GM12801 (cell line): ENCODE data around the gene TRMT5.

Experiments used
- TF ChIP-seq, protein P1 (sequence below): IDR thresholded peaks from one replicate; pipeline ENCODE4 v1.5.1; 2011; ENCODE audit warnings: control low read depth; ENCODE audit not compliant: insufficient read length; ENCODE audit errors: extremely low read depth

Gene TRMT5

DNA sequence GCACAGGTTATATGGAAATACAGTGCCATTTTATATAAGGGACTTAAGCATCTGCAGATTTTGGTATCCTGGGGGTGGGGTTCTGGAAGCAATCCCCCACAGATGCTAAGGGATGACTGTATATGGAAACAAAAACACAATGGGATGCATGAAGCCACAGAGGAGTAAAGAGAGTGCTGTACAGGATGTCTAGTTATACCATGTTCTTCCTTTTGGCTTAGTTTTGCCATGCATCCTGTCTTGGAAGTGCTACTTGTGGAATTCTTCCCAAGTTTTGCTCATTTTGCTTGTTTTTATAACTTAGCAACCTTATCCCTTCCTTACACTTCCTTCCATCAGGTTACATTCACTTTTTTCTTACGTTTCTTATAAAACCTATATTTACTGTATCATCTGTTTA lies 55.6 kb downstream of the TRMT5 start:
- TF ChIP-seq, protein P1, sequence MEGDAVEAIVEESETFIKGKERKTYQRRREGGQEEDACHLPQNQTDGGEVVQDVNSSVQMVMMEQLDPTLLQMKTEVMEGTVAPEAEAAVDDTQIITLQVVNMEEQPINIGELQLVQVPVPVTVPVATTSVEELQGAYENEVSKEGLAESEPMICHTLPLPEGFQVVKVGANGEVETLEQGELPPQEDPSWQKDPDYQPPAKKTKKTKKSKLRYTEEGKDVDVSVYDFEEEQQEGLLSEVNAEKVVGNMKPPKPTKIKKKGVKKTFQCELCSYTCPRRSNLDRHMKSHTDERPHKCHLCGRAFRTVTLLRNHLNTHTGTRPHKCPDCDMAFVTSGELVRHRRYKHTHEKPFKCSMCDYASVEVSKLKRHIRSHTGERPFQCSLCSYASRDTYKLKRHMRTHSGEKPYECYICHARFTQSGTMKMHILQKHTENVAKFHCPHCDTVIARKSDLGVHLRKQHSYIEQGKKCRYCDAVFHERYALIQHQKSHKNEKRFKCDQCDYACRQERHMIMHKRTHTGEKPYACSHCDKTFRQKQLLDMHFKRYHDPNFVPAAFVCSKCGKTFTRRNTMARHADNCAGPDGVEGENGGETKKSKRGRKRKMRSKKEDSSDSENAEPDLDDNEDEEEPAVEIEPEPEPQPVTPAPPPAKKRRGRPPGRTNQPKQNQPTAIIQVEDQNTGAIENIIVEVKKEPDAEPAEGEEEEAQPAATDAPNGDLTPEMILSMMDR: no peak

DNA sequence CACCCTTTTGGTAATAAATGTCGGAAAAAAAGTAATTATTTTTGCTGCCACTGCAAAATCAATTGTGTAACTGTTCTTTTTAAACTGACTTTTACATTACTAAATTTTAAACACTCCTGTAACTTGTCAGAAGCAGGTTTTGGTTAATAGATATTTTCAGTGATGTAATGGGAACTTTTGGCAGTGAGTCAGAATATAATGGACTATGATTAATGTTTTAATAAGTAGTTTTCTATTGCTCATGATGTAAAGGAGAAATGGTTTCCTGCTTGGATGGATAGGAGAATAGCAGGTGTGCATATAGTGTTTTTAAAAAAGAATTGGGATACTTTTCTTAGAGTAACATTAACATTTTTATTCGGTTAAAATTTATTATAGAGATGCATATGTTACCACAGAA lies 58.8 kb downstream of the TRMT5 start:
- TF ChIP-seq, protein P1: no peak
